Stimulated activated CD8-positive, alpha-beta memory T cell treated with anti-CD3 and anti-CD28 coated beads, Interleukin-12 subunit alpha, Interleukin-12 subunit beta, amount 100 ng/mL, for 24 hours (primary cell): Measurements from ENCODE around the gene CCDC50.

ENCODE experiments used
- DNase-seq: peaks from one replicate; pipeline ENCODE4 v3.0.0-alpha.2; 2020; ENCODE audit errors: extremely low read depth

The CCDC50 gene

DNA sequence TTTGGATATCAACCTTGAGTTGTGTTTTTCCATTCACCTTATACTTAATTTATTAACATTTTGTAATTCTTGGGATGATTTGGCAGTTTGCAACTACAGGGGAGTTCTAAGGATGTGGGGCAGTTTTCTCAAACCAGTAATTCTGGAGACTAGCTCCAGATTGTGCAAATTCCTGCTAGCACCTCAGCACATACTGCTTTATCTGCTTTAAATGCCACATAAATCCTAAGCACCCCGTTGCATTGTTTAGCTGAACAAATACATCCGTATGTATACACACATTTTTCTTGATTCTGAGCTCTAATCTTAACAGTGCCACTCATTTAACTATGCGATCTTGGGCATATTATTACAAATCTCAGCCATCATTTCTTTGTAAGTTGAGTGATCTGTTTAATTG lies 18.0 kb downstream of the CCDC50 start:
- DNase-seq, result no peak

DNA sequence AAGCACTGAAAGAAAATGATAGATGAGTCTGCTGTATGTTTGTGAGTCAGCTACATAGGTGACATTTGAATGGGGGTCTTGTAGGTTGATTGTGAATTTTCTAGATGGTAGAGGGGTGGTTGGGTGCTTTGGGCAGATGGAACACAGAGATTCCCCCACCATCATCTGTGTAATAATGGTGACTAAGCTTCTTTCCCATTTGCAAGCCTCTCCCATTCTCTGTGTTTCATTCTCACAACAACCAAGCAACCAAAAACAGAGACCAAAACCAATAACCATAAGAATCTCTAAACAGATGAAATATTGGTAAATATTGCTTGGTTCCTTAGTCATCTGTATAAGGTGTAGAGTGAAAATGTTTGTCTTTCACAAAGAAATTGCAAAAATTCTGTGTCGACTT lies 18.9 kb downstream of the CCDC50 start:
- DNase-seq, result no peak

DNA sequence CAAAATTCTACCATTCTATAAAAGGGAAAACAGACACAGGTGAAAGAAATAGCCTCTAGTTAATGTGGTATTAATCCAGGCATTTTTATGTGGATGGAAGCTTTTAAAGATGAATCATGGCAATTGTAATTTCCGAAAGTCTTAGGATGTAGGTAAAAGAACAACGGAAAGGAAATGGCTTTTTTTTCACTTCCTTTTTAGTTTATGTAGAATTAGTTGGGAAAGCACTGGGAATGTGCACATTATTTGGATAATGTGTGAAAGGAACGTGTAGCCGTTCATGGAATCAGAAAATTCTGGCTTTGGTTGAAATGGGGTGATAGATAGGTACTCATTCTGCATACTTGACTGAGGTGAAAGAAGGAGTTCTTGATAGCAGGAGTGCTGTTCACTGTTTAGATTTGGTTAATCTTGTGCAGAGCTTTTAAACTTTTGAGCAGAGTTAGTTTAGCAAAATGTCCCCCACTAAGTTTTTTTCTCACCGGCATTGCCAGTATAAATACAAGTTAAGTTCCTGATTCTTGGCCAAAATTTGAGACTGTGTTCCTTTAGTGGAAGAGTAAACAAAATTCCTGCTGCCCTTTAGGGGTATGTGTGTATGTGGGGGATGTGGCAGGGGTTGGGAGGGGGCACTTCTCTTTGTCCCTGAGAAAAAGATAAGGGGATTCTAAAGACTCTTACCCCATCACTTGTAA lies 21.3 kb downstream of the CCDC50 start:
- DNase-seq, result no peak

DNA sequence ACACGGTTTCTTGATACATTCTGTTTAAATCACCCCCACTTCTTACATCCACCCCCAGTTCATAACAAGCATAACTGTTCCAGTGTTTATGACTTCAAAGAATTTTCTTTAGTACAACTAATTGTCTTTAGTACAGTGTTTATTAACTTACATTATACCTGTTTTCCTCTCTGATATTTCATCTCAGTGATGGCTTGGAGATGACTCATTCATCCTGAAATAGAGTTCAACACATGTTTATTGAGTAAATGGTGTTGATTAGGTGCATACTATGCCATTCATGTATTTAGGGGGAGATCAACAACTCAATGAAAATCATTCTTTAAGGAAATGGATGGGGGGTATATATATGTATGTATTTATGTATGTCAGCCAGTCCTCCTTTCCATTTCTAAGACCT lies 22.8 kb downstream of the CCDC50 start:
- DNase-seq, result no peak

DNA sequence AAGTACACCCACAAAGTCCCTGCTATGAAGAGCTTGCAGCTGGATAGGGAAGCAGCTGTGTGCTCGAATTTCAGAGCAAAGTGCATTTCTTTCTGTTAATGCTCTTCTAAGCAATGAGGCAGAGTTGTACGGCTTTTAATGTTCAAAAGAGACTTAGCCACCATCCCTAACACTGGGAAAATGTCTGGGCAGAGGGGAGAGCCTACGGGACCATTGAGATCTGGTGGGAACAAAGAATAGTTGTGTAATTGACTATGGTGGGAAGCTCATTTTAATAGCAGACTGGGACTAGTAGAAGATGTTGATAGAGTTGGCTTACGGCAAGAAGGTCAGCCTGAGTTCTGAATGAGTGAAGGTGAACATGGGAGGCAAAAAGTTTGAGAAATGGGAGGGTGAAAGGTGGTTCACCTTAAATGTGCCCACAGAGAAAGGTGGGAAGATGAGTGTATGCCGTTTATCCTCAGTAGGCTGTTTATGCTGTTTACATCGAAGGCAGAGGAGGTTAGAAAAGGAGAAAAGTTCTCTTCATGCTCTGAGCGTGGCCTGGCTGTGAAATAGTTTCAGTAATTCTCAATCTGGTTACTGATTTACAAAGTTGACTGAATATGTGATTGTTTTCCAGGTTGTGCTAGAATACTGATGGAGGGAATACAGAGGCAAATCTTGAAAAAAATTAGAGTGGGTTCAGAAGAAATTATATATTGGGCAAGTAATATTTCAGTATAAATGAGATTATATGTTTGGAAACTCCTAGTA lies 24.0 kb downstream of the CCDC50 start:
- DNase-seq, result no peak

DNA sequence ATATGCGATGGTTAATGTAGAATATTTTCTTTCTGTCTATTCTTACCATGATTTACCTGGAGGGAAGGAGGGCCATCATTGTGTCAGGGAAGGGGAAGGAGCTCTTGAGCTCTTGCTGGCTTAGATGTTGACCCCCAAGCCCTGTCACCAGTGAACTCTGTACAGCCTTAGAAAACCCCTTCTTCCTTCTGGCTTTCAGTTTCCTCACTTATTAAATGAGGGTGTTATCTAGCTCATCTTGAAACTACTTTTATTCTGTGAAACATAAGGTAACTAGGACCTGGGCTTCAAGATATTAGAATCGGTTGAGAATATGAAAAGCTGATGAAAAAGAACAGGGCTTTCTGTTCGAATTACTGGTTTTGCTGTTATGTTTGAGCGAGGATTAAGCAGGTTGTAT lies 26.2 kb downstream of the CCDC50 start:
- no peak for DNase-seq

DNA sequence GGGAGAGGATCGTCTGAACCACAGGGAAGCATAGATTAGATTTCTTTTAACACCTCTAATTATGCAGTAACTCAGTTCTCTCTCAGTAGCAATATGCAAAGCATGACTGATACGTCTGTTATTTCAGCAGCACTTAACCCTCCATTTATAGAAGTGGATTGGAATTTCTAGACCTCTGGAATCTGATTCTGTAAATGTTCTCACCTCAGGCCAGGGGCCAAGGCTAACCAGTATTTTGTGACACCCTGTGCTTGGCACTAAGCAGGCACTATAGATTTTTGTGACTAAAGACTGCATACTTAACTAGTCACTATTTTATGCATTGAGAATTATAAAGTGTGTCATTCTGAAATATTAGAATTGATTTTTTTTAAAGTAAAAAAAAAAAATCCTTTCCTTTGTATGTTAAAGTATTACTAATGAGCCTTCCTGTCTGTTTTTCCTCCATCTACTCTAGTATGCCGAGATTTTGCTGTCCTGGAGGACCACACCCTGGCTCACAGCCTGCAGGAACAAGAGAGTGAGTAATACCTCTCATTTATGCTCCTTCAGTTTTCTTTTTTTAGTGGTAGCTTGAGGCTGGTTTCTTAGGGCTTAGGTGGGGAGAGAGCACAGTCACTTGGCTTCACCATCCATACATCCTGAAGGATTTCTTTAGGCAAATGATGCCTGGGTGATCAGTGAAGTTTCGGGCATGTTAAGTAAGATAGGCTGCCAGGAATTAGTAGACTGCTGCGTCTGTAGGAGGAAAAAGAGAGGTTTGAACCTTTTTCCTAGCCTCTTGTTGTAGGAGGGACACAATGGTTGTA lies 27.6 kb downstream of the CCDC50 start:
- DNase-seq, result no peak

DNA sequence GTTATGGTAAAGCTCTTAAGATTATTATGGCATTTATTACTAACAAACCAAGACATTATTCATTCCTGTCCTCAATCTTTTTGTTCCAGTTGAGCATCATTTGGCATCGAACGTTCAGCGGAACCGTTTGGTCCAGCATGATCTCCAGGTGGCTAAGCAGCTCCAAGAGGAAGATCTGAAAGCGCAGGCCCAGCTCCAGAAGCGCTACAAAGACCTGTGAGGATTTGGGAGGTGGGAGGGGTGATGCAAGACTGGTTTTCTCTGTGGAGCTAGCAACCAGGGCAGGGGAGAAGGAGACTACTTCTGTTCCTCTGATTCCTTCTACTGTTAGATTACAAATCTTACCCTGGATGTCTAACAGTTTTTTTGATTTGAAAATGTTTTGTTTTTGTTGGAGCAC lies 28.7 kb downstream of the CCDC50 start:
- no peak for DNase-seq

DNA sequence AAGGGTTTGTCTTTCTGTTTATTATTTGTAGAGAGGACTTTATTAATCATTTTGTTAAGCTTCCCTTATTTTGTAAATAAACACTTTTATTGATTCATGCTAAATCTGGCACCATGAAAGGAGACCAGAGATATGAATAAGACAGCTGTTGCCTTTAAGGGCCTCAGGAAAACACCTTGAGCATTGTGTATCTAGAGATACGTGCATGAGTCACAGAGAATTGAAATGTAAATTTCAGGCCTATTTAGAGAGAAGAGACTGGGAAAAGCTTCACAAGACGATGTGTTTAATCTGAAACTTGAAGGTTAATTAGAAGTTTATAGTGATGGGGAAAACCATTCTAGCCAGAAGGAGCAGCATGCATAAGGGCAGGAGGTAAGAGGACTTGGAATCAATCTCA lies 29.7 kb downstream of the CCDC50 start:
- no peak for DNase-seq

DNA sequence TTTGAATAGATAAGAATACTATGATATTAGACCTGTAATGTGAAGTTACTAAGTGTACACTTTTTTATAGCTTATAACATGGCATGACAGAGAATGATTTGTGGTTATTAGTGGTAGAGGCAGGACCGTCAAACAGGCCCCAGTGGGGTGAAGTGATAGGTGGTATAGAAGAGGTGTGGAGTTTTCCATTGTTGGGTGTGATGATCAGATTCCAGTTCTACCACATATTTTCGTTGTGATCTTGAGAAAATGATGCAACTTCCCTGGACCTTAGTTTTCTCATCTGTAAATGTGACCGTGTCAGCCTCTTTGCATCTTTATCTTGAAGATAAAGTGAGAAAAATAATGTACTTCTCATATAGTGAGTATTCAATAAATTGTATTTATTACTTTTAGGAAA lies 31.4 kb downstream of the CCDC50 start:
- DNase-seq, result no peak

DNA sequence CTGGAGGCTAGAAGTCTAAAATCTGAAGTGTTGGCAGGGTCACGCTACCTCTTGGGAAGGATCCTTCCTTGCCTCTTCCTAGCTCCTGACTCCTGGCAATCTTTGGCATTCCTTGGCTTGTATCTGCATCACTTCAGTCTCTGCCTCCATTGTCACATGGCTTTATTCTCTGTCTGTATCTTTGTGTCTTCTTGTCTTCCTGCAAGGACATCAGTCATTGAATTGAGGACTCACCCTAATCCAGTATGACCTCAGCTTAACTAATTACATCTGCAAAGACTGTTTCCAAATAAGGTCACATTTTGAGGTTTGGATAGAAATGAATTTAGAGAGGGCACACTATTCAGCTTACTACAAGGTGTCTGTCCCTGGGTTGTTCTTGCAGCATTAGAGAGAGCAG lies 32.3 kb downstream of the CCDC50 start:
- no peak for DNase-seq

DNA sequence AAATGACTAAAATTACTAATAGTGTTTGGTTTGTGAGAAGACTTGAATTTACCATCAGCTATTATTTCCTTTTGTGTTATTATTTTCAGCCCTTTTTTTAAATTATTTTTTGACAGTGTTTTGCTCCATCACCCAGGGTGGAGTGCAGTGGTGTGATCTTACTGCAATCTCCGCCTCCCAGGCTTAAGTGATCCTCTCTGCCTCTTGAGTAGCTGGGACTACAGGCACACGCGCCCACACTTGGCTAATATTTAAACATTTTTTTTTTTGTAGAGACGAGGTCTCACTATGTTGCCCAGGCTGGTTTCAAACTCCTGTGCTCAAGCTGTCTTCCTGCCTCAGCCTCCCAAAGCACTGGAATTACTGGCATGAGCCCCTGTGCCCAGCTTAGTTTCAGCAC lies 32.8 kb downstream of the CCDC50 start:
- no peak for DNase-seq

DNA sequence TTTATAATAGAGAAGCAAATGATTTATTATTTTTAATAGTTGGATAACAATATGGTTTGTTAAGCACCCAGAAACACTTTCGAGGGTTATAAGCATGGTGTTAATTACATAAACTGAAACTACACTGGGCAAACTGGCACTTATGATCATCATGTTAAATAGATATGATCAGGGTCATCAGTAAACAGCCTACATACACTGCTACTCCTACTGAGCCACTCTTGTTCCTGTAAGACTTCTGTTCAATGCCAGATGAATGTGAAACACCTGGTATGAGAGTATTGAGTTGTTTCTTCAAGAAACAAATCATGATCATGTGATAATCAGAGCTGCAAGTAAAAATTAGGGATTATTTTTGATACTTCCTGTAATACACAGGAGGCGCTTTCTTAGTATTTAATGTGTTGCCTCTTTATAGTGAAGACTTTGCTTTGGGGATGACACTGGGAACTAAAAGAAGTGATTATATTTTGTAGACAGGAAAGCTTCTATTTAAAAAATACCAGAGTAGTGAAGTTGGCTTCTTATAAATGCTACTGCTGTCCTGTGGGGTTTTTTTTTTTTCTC lies 33.4 kb downstream of the CCDC50 start:
- no peak for DNase-seq

DNA sequence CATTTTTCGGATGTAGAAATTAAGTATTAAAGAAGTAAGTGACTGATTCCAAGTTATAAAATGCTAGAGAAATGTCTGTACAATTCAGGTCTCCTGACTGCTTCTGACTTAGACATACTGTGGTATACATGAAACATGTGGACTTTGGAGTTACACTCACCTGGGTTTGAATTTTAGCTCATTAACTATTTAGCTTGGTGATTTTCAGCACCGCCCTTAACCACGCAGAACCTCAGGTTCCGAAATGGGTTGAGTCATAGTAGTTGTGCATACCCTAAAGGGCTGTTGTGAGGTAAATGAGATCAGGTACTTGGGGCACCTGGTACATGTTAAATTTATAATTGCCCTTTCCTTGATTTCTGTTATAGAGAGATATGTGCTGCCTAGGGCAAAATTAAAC lies 34.0 kb downstream of the CCDC50 start:
- DNase-seq, result no peak

DNA sequence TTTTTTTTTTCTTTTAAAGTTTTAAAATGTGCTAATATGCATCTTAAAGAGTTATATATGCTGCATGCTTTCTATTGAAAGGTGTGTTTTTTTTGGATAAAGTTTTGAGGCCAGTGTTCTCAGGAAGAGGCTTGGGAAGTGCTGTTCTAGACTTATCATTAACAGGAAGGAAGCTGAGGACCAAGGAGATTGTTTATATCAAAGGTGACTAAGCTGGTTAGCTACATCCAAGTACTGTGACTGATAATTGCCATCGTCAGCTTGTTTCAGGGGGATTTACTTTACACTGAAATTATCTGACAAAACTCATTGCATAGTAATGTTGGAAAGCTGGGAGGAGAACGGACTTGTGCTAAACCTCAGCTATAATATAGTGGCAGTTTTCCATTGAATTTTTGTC lies 37.5 kb downstream of the CCDC50 start:
- no peak for DNase-seq

DNA sequence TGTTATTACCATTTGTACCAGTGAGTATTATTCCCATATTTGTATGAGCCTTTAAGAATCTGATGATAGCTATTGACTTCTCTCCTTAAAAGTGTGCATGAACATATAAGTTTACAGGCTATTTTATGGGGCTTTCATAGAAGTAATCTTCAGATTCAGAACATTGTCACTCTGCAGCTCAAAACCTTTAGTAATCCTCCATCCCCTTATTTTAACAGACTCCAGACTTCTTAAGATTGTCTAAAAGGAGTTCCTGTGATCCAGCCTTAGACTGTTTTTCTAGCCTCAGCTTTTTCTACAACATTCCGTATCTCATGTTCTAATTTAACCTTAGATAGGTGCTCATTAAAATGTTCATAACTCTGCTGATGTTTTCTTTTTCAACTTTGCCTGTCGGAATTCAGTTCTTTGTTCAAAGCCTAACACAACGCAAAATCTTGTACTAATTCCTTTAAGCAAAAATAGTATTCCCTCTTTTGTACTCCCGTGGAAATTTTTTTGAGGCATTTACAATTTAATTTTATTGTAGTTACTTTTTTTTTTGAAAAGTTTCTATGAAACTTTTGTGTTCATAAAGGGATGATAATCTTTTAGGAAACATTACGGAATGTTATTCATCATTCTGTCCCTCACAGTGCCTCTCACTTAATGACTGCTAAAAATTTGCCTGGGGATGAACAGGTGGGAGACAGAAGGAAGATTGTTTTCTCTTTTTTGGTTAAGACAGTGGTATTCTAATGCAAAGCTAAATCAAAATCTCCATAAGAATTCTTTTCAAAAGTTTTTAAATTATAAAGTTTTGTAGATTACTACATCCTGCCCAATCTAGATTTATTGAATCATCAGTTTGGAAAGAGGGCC lies 39.8 kb downstream of the CCDC50 start:
- no peak for DNase-seq

DNA sequence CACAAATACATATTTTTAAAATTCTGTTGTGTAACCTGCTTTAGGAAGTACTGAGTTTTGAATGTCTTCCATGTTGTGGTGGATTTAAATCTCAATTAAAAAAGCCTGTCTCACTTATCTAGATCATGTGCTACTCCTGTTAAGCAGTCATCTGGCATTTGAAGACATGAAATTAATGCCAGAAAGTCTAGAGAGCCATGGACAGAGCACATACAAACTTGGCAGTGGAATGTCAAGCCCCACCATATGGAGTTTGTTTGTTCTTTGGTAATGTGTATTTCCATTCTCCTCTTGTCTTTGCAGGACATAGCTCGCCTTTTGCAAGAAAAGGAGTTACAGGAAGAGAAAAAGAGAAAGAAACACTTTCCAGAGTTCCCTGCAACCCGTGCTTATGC lies 40.4 kb downstream of the CCDC50 start:
- no peak for DNase-seq

DNA sequence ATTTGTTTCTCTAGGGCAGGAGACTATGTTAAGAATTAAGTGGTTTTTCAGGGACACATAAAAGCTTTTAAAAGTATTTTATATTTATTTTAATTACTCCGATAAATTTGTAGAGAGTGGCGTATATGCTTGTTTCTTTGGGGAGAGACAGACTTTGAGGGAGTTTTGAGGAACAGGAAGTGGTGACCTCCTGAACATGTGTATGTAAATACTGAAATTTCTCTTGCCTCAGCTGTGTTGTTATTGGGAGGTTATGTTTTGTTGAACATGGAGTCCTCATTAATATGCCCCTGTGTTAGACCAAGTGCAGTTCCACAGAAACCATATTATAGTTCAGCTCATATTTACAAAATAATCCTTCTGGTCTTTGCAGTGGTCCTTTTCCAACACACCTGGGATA lies 42.9 kb downstream of the CCDC50 start:
- DNase-seq, result no peak

DNA sequence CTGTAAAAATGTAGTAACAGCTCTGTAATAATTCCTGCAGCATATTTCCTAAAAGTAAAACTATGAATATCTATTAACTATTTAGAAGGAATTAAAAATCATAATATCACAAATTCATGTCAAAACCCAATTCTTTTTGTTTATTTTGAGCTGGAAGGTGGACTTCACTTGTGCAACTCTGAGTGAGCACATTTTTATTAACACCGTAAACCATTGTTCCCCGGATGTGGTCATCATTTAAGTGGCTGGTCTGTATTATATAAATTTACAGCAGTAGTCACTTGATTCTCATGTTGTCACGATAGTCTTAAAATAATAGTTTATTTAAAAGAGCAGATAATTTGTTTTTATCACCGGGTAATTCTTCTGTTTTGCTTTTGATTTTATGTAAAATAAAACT lies 44.1 kb downstream of the CCDC50 start:
- DNase-seq, result no peak

DNA sequence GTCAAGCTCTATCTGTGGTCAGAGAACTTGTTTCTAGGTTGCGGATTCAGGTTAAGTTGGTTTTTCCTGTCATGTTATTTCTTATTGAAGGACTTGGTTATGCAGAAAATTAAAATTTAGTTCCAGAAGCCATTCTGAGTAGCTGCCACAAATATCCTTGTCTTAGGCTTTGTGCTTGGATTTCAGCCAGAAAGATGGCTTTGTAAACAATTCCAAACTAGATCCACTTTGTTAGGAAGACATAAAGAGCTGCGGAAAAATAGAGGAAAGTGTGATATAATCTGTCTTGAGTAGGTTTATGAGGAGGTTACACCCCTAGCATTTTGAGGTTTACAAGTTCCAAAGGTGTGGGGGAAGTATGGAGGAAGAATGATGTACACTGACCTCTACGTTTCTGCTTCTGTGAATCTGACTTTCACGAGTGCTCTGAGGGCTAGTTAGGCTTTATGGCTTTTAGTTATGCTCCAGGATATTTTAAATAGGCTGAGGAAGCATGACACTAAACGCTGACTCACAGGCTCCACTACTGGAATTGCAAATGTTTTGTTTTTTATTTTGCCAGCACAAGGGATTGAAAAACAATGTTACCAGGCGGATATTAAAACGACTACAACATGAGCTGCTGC lies 47.4 kb downstream of the CCDC50 start:
- DNase-seq, result no peak

DNA sequence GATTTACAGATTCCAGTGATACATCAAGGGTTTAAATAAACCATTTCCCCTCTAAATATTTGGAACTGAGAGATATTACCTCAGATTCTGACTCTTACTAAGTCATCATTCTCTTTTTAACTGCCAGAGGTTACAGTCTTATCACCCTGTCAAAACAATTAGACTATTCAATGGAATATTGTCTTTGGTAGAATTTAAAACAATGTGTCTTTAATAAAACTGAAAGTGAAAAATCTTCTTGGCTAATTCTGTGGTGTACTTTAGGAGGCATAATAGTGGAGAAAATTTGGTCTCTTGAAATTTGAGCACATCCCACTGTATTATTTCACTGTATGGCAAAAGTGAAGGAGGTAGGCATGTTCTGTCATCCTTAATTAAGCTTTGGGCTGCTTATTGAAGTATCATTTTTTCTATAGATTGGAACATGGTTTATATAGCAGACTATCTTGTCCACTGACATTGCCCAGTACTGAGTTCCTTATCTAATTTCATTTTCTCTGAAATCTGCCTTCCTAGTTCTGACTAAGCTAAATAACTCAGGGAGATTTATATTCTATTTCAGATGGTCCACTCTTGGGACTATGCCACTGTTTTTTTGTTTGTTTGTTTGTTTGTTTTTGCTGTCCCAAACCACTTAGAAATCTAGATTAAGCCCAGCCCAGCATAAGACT lies 49.1 kb downstream of the CCDC50 start:
- no peak for DNase-seq
